ENCODE results near the gene NDUFA8. TPM values are rescaled to one million over a fixed set of nuclear protein-coding genes. Genes with fewer than 3 reads are reported as not detected.

Gene NDUFA8
- total and polyA plus RNA-seq, 9 of the 15 experiments (the other 6 are each of a cell fraction or from before 2014, with no cell fraction given), result 105 to 212 (median 133) TPM

GRCh38 chr9:122119166-122119521 lies 40.4 kb downstream of the NDUFA8 start:
- CTCF ChIA-PET (ENCODE audit: low intra/inter-chr PET ratio), result no interaction called here
- no TSS peak for BruUV-seq (replicated peaks)
- Histone ChIP-seq H3K4me3 (no peak overlapping the region), H3K9ac (ENCODE audit: insufficient read depth in 1 of 2, low read depth in 2 of 2, low read length in 2 of 2) (no peak overlapping the region), H3K4me1 (replicated peaks in 1 of 2; ENCODE audit: control insufficient read depth in 2 of 2, insufficient read depth in 2 of 2, low read length in 2 of 2) (peaks cover 0 to 3% of the 10 kb centered on the region in 2 experiments; a peak in 1 of 5 replicates), H3K27me3 (ENCODE audit: control insufficient read depth in 2 of 2, insufficient read depth in 2 of 2, low read length in 2 of 2) (peaks cover 0 to 18% of the 10 kb centered on the region in 2 experiments; a peak in 3 of 5 replicates), H4K20me1 (replicated peaks; ENCODE audit: control insufficient read depth, insufficient read depth, low read length) (peaks cover 3% of the 10 kb centered on the region), H3K27ac (ENCODE audit: extremely low read depth, low read depth, low read length) (no peak overlapping the region), H3K79me2 (ENCODE audit: control insufficient read depth, insufficient read depth, low read length) (no peaks in the 10 kb centered on the region), H3K36me3 (ENCODE audit: control insufficient read depth, insufficient read depth, low read length) (no peaks in the 10 kb centered on the region), H3K9me1 (ENCODE audit: control insufficient read depth, insufficient read depth, low read length) (no peaks in the 10 kb centered on the region), H3K4me2 (ENCODE audit: insufficient read depth, low read length) (no peak overlapping the region), H3K9me3 (replicated peaks; ENCODE audit: control insufficient read depth, insufficient read depth, low read depth, low read length) (no peaks in the 10 kb centered on the region; the same call in 1 of the 2 replicates), H2AFZ (ENCODE audit: low read depth, low read length) (no peak overlapping the region)
- TF ChIP-seq CEBPB (tag; IDR thresholded peaks at IDR 0.05), result peak; percentile 17; the same call in 1 of the 2 replicates
- no peak for TF ChIP-seq ZNF280B (CRISPR knock-in tag; IDR thresholded peaks at IDR 0.05)
- DNase-seq (ENCODE audit: extremely low read depth in 1 of 4, low spot score in 3 of 4) (no peak), ATAC-seq (no peak), FAIRE-seq (no peak)
- in situ Hi-C loops (cut with MboI), result no loop called here
- 25% methylated on average over 13 of the region's 13 CpGs for WGBS (ENCODE audit: insufficient coverage, low coverage, missing lambda C conversion rate)
- intact Hi-C loops (cut with micrococcal nuclease), result no loop called here
- POLR2A ChIA-PET, result interaction anchor here (0.5 kb wide), 2 partner anchors 190 to 218 kb away, joined by 3 read pairs; no protein-coding TSS in a partner anchor

Measured in K562 (cell line).